ENCODE measurements around the gene ENAH. TPM values are rescaled to one million over a fixed set of nuclear protein-coding genes. Genes with fewer than 3 reads are reported as not detected.

ENAH gene
- total RNA-seq, 1 donor from 2014 or later, result 749 TPM

GRCh38 chr1:225627304-225627947 lies 25.5 kb downstream of the ENAH start:
- H3K4me2 ChIP-seq (ENCODE audit: low read length), result no peak overlapping the region
- DNase-seq (ENCODE audit: low read depth) (no peak), FAIRE-seq (no peak)
- Mint-ChIP-seq H3K4me1 (ENCODE audit: low read depth, unreplicated experiment) (peaks cover 75% of the 10 kb centered on the region), H3K9me3 (ENCODE audit: unreplicated experiment) (no peaks in the 10 kb centered on the region), H3K27ac (ENCODE audit: unreplicated experiment) (peak overlapping the region; percentile 87), H3K27me3 (ENCODE audit: low read depth, unreplicated experiment) (no peaks in the 10 kb centered on the region), H3K36me3 (ENCODE audit: low read depth, unreplicated experiment) (peaks cover 17% of the 10 kb centered on the region), H3K4me3 (ENCODE audit: unreplicated experiment) (peak overlapping the region; percentile 67)
- no peaks in the 10 kb centered on the region for H3K36me3 ChIP-seq (ENCODE audit: insufficient read depth, low read length)
- H3K9ac ChIP-seq (ENCODE audit: low read length), result no peak overlapping the region
- TF ChIP-seq CTCF (IDR thresholded peaks at IDR 0.05; ENCODE audit: insufficient read depth, low read depth, low read length), result no peak
- H3K4me1 ChIP-seq (ENCODE audit: insufficient read depth, low read length), result peaks cover 14% of the 10 kb centered on the region
- H2AFZ ChIP-seq (ENCODE audit: low read depth, low read length), result no peak overlapping the region
- peak overlapping the region; percentile 7 for H3K27ac ChIP-seq (ENCODE audit: low read depth, low read length)
- H3K79me2 ChIP-seq (ENCODE audit: insufficient read depth, low read length), result peaks cover 99% of the 10 kb centered on the region
- no peaks in the 10 kb centered on the region for H3K9me3 ChIP-seq (ENCODE audit: insufficient read depth, low read depth, low read length)
- H4K20me1 ChIP-seq (ENCODE audit: insufficient read depth, low read length), result peaks cover 94% of the 10 kb centered on the region
- H3K27me3 ChIP-seq (ENCODE audit: insufficient read depth, low read length), result no peaks in the 10 kb centered on the region
- no peak overlapping the region for H3K4me3 ChIP-seq (ENCODE audit: insufficient read depth, low read depth, low read length)

GRCh38 chr1:225626698-225627097 lies 26.2 kb downstream of the ENAH start:
- H3K9me3 ChIP-seq (ENCODE audit: insufficient read depth, low read depth, low read length), result no peaks in the 10 kb centered on the region
- Mint-ChIP-seq H3K27me3 (ENCODE audit: low read depth, unreplicated experiment) (no peaks in the 10 kb centered on the region), H3K4me1 (ENCODE audit: low read depth, unreplicated experiment) (peaks cover 75% of the 10 kb centered on the region), H3K36me3 (ENCODE audit: low read depth, unreplicated experiment) (peaks cover 13% of the 10 kb centered on the region), H3K9me3 (ENCODE audit: unreplicated experiment) (no peaks in the 10 kb centered on the region), H3K27ac (ENCODE audit: unreplicated experiment) (peak overlapping the region; percentile 83), H3K4me3 (ENCODE audit: unreplicated experiment) (peak overlapping the region; percentile 45)
- peak; percentile 52 for FAIRE-seq
- no peaks in the 10 kb centered on the region for H3K27me3 ChIP-seq (ENCODE audit: insufficient read depth, low read length)
- H3K36me3 ChIP-seq (ENCODE audit: insufficient read depth, low read length), result no peaks in the 10 kb centered on the region
- no peak overlapping the region for H3K9ac ChIP-seq (ENCODE audit: low read length)
- peaks cover 99% of the 10 kb centered on the region for H3K79me2 ChIP-seq (ENCODE audit: insufficient read depth, low read length)
- DNase-seq (ENCODE audit: low read depth), result peak; percentile 58
- peaks cover 14% of the 10 kb centered on the region for H3K4me1 ChIP-seq (ENCODE audit: insufficient read depth, low read length)
- peak overlapping the region; percentile 27 for H3K27ac ChIP-seq (ENCODE audit: low read depth, low read length)
- peaks cover 94% of the 10 kb centered on the region for H4K20me1 ChIP-seq (ENCODE audit: insufficient read depth, low read length)
- no peak overlapping the region for H3K4me2 ChIP-seq (ENCODE audit: low read length)
- H3K4me3 ChIP-seq (ENCODE audit: insufficient read depth, low read depth, low read length), result no peak overlapping the region
- TF ChIP-seq EZH2 (IDR thresholded peaks at IDR 0.05; ENCODE audit: insufficient read depth, low read length) (no peak), CTCF (IDR thresholded peaks at IDR 0.05; ENCODE audit: insufficient read depth, low read depth, low read length) (no peak)
- no peak overlapping the region for H2AFZ ChIP-seq (ENCODE audit: low read depth, low read length)

- Histone ChIP-seq H3K9me3 (ENCODE audit: insufficient read depth, low read depth, low read length) (no peaks in the 10 kb centered on the region), H3K27me3 (ENCODE audit: insufficient read depth, low read length) (no peaks in the 10 kb centered on the region), H3K79me2 (ENCODE audit: insufficient read depth, low read length) (peaks cover 91% of the 10 kb centered on the region), H4K20me1 (ENCODE audit: insufficient read depth, low read length) (peaks cover 80% of the 10 kb centered on the region), H3K4me1 (ENCODE audit: insufficient read depth, low read length) (no peaks in the 10 kb centered on the region), H3K36me3 (ENCODE audit: insufficient read depth, low read length) (no peaks in the 10 kb centered on the region), H3K4me2 (ENCODE audit: low read length) (no peak overlapping the region), H2AFZ (ENCODE audit: low read depth, low read length) (no peak overlapping the region), H3K9ac (ENCODE audit: low read length) (no peak overlapping the region), H3K4me3 (ENCODE audit: insufficient read depth, low read depth, low read length) (no peak overlapping the region), H3K27ac (ENCODE audit: low read depth, low read length) (no peak overlapping the region)
- Mint-ChIP-seq H3K4me1 (ENCODE audit: low read depth, unreplicated experiment) (peaks cover 66% of the 10 kb centered on the region), H3K27me3 (ENCODE audit: low read depth, unreplicated experiment) (no peaks in the 10 kb centered on the region), H3K4me3 (ENCODE audit: unreplicated experiment) (peak overlapping the region; percentile 6), H3K9me3 (ENCODE audit: unreplicated experiment) (no peaks in the 10 kb centered on the region), H3K36me3 (ENCODE audit: low read depth, unreplicated experiment) (peaks cover 18% of the 10 kb centered on the region), H3K27ac (ENCODE audit: unreplicated experiment) (no peak overlapping the region)
- TF ChIP-seq CTCF (IDR thresholded peaks at IDR 0.05; ENCODE audit: insufficient read depth, low read depth, low read length) (no peak), EZH2 (IDR thresholded peaks at IDR 0.05; ENCODE audit: insufficient read depth, low read length) (no peak)
- FAIRE-seq (no peak), DNase-seq (ENCODE audit: low read depth) (no peak)
Measured at GRCh38 chr1:225617956-225618355, 35.0 kb downstream of the ENAH start.
